Neural progenitor cell (in vitro differentiated cells): Measurements from ENCODE around the gene SLC9C1.

ENCODE experiments used
- EZH2 ChIP-seq: fragments of 200-600 bp; sonication (generic); IDR thresholded peaks from 2 replicates; pipeline ENCODE4 v1.6.1; 2017; ENCODE audit warnings: antibody characterized with exemption, mild to moderate bottlenecking, moderate library complexity
- EZH2phosphoT487 ChIP-seq: fragments of 200-600 bp; sonication (generic); IDR thresholded peaks from 2 replicates; pipeline ENCODE4 v1.6.1; 2017; ENCODE audit warnings: antibody characterized with exemption
- TF ChIP-seq, protein P1 (sequence below): fragments of 200-600 bp; sonication (generic); IDR thresholded peaks from 2 replicates; pipeline ENCODE4 v1.5.1; 2017; ENCODE audit warnings: antibody characterized with exemption, mild to moderate bottlenecking

DNA sequence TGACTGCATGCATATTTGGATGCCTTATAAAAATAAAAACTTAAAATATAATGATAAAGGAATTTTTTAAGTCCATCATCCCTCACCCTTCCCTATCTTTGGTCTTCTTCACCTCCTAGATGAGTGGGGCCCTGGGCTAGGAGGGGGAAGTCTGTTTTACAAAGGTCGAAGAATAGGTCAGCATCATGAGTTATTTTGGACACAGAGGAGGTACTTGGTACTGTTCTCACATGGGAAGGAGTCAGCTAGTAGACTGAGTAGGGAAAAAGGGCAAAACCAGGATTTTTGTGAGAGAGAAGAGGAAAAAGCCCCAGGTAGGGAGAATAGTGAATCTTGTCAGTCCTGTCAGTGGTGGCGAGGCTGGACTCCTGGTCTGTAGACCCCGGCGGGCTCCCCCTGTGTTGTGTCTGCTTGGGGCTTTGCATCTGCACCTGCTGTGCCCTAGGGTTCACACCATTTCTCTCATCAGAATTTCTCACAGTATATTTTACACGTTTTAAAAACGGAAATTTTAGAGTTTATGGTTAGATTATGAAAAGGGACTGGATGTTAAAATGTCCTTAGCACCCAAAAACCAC lies 178.1 kb downstream of the SLC9C1 start:
- TF ChIP-seq, protein P1, sequence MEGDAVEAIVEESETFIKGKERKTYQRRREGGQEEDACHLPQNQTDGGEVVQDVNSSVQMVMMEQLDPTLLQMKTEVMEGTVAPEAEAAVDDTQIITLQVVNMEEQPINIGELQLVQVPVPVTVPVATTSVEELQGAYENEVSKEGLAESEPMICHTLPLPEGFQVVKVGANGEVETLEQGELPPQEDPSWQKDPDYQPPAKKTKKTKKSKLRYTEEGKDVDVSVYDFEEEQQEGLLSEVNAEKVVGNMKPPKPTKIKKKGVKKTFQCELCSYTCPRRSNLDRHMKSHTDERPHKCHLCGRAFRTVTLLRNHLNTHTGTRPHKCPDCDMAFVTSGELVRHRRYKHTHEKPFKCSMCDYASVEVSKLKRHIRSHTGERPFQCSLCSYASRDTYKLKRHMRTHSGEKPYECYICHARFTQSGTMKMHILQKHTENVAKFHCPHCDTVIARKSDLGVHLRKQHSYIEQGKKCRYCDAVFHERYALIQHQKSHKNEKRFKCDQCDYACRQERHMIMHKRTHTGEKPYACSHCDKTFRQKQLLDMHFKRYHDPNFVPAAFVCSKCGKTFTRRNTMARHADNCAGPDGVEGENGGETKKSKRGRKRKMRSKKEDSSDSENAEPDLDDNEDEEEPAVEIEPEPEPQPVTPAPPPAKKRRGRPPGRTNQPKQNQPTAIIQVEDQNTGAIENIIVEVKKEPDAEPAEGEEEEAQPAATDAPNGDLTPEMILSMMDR: no peak
- TF ChIP-seq EZH2: no peak
- no peak for TF ChIP-seq EZH2phosphoT487
